HFF-Myc (cell line): ENCODE data around the gene TMEM190.

Source experiments
- DNase-seq: peaks from one replicate; pipeline ENCODE4 v3.0.0-alpha.2; 2011; ENCODE audit warnings: low read depth; ENCODE audit errors: extremely low read depth
- H3K4me3 ChIP-seq: replicated peaks from 2 replicates; pipeline ENCODE4 v1.5.1; 2011; ENCODE audit warnings: low read depth, mild to moderate bottlenecking, control low read depth, low read length
- CTCF ChIP-seq: IDR thresholded peaks from 2 replicates; pipeline ENCODE4 v1.5.1; 2012; ENCODE audit warnings: mild to moderate bottlenecking, low read depth, low read length, control low read depth; ENCODE audit errors: missing control alignments

Gene TMEM190

GRCh38 chr19:55373993-55374757 is 2.5 kb upstream of the TMEM190 start:
- H3K4me3 ChIP-seq, result no peak overlapping the region
- no peak for TF ChIP-seq CTCF
- DNase-seq, result no peak

GRCh38 chr19:55377356-55378131 is 918 bp downstream of the TMEM190 start:
- TF ChIP-seq CTCF, result no peak

GRCh38 chr19:55379174-55379573 is 2.5 kb downstream of the TMEM190 start:
- no peak for DNase-seq
- TF ChIP-seq CTCF, result no peak
- H3K4me3 ChIP-seq, result no peak overlapping the region

More at GRCh38 chr19:55377356-55378131, 918 bp downstream of the TMEM190 start:
- no peak overlapping the region for H3K4me3 ChIP-seq
- DNase-seq, result no peak

GRCh38 chr19:55382013-55382412 is 5.4 kb downstream of the TMEM190 start:
- no peak for DNase-seq
- no peak overlapping the region for H3K4me3 ChIP-seq
- TF ChIP-seq CTCF, result no peak

GRCh38 chr19:55382522-55383054 is 6.0 kb downstream of the TMEM190 start:
- H3K4me3 ChIP-seq, result no peak overlapping the region; the same call in 1 of the 2 replicates
- DNase-seq, result no peak
- TF ChIP-seq CTCF, result no peak

GRCh38 chr19:55383279-55384130 is 6.9 kb downstream of the TMEM190 start:
- no peak for TF ChIP-seq CTCF
- H3K4me3 ChIP-seq, result peak overlapping the region; percentile 96
- DNase-seq, result no peak
